Fibroblast of villous mesenchyme (primary cell): ENCODE measurements around the gene STEAP1B. TPM values are rescaled to one million over a fixed set of nuclear protein-coding genes. Genes with fewer than 3 reads are reported as not detected.
"Not testable (repeated sequence)": the region's sequence is repeated elsewhere in the genome, so short reads cannot be mapped to it uniquely, and the experiment has no call there.

Experiments
- DNase-seq: peaks from one replicate; pipeline ENCODE4 v3.0.0-alpha.2; 2010; ENCODE audit warnings: low read depth
- H3K4me3 ChIP-seq: 2 replicates; pipeline ENCODE4 v1.5.1; 2011; ENCODE audit warnings: low read depth, mild to moderate bottlenecking, low read length
- CTCF ChIP-seq: IDR thresholded peaks from 2 replicates; pipeline ENCODE4 v1.5.1; 2012; ENCODE audit warnings: low read depth, mild to moderate bottlenecking, low read length; ENCODE audit not compliant: insufficient read depth
- total RNA-seq: library from RNA; depleted of rRNA; stranded (reverse); fragments of >200 nt; gene quantifications from 2 replicates; pipeline ENCODE4 v1.2.3, GENCODE V29; 2012

STEAP1B gene
- total RNA-seq, 1 donor: 11.7 TPM

- no peak for DNase-seq
- no peak for TF ChIP-seq CTCF
These were observed 64.9 kb downstream of the STEAP1B start for GRCh38 chr7:22435105-22435504.

GRCh38 chr7:22433710-22434460 is 66.1 kb downstream of the STEAP1B start:
- no peak for TF ChIP-seq CTCF
- peak; percentile 29 for DNase-seq
- H3K4me3 ChIP-seq: no peak overlapping the region

More at GRCh38 chr7:22435105-22435504, 64.9 kb downstream of the STEAP1B start:
- no peak overlapping the region for H3K4me3 ChIP-seq

GRCh38 chr7:22433165-22433700 is 66.8 kb downstream of the STEAP1B start:
- H3K4me3 ChIP-seq, DNase-seq: not testable (repeated sequence)

- H3K4me3 ChIP-seq: no peak overlapping the region
- no peak for TF ChIP-seq CTCF
- no peak for DNase-seq
These were observed 67.7 kb downstream of the STEAP1B start for GRCh38 chr7:22432203-22432718.

- H3K4me3 ChIP-seq: no peak overlapping the region
- peak; percentile 4 for DNase-seq
- TF ChIP-seq CTCF: no peak
These were observed 69.5 kb downstream of the STEAP1B start for GRCh38 chr7:22430457-22430856.

- TF ChIP-seq CTCF: no peak
- H3K4me3 ChIP-seq: no peak overlapping the region
- DNase-seq: peak; percentile 2
These were observed 70.6 kb downstream of the STEAP1B start for GRCh38 chr7:22429386-22429785.

GRCh38 chr7:22427855-22428254 is 72.1 kb downstream of the STEAP1B start:
- no peak for DNase-seq
- no peak overlapping the region for H3K4me3 ChIP-seq
- TF ChIP-seq CTCF: no peak
